Choroid plexus epithelial cell (primary cell): ENCODE data around the gene PLXNB2.

Experiments
- DNase-seq: peaks from one replicate; pipeline ENCODE4 v3.0.0-alpha.2; 2010; ENCODE audit warnings: low read depth
- H3K4me3 ChIP-seq: 2 replicates; pipeline ENCODE4 v1.5.1; 2011; ENCODE audit warnings: low read depth, mild to moderate bottlenecking, control low read depth, low read length, moderate library complexity
- CTCF ChIP-seq: conservative IDR thresholded peaks from 2 replicates; pipeline ENCODE4 v1.5.1; 2011; ENCODE audit warnings: low read depth, mild to moderate bottlenecking, control low read depth, inconsistent platforms, low read length, moderate library complexity

The PLXNB2 gene

GRCh38 chr22:50251477-50252081, 55.9 kb downstream of the PLXNB2 start:
- no peak for DNase-seq
- TF ChIP-seq CTCF = no peak
- peak overlapping the region; percentile 81 for H3K4me3 ChIP-seq

- H3K4me3 ChIP-seq = peak within 1 kb of the TSS; percentile 81
- DNase-seq = peak; percentile 82
- TF ChIP-seq CTCF = no peak
These were observed 56.6 kb downstream of the PLXNB2 start, which contains the start of gene HDAC10 for GRCh38 chr22:50250555-50251476. Gene HDAC10, minus strand, starts transcription at chr22:50251265. Its CDS starts 233 bp downstream, at chr22:50251032.

GRCh38 chr22:50250249-50250554, 57.2 kb downstream of the PLXNB2 start:
- peak overlapping the region; percentile 81 for H3K4me3 ChIP-seq
- DNase-seq = no peak
- no peak for TF ChIP-seq CTCF

- no peak for DNase-seq
- peak overlapping the region; percentile 81 for H3K4me3 ChIP-seq
- TF ChIP-seq CTCF = no peak
These were observed 57.9 kb downstream of the PLXNB2 start for GRCh38 chr22:50249341-50250248.

- no peak overlapping the region for H3K4me3 ChIP-seq
- no peak for DNase-seq
- no peak for TF ChIP-seq CTCF
These were observed 59.0 kb downstream of the PLXNB2 start for GRCh38 chr22:50248196-50249081.

- H3K4me3 ChIP-seq = no peak overlapping the region
- TF ChIP-seq CTCF = no peak
- DNase-seq = peak; percentile 80
These were observed 59.7 kb downstream of the PLXNB2 start for GRCh38 chr22:50247748-50248147.
